ENCODE data around the gene CTSS.
"Not testable (repeated sequence)": the region's sequence is repeated elsewhere in the genome, so short reads cannot be mapped to it uniquely, and the experiment has no call there.

DNA sequence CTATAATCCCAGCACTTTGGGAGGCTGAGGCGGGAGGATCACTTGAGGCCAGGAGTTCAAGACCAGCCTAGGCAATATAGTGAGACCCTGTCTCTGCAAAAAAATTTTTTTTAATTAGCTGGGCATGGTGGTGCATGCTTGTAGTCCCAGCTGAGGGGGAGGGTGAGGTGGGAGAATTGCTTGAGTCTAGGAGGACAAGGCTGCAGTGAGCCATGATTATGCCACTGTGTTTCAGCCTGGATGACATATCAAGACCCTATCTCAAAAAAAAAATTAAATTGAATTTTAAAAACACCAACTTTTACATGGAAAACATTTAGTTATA lies 361 bp upstream of the CTSS start:
- not testable (repeated sequence) for TF ChIP-seq CTCF (conservative IDR thresholded peaks at IDR 0.05; ENCODE audit: low read length); EZH2phosphoT487 (IDR thresholded peaks at IDR 0.05; ENCODE audit: borderline replicate concordance, low read depth, low read length)

All from OCI-LY7 (cell line).